Panc1 (cell line): ENCODE data around the gene TRAF3IP1. TPM values are rescaled to one million over a fixed set of nuclear protein-coding genes. Genes with fewer than 3 reads are reported as not detected.

Source experiments
- ATAC-seq: fragments of 200-7000 bp; cut with Tn5 transposase; 2 replicates; pipeline ENCODE4 v1.9.1; 2020; ENCODE audit warnings: mild to moderate bottlenecking, moderate library complexity
- BruUV-seq: library from RNA; stranded (reverse); fragments of 400-500 nt; replicated peaks from 2 replicates; lab custom pipeline; 2021; lab: Mats Ljungman, UMichigan
- CTCF ChIA-PET: fragments of 300-600 bp; sonication (Branson Sonifier 250); formaldehyde crosslinking; loops from one replicate; lab custom pipeline; 2022; ENCODE audit warnings: antibody characterized with exemption; lab: Charles Lee
- POLR2A ChIA-PET: fragments of 300-600 bp; sonication (Branson Sonifier 250); formaldehyde crosslinking; loops from one replicate; lab custom pipeline; 2022; ENCODE audit warnings: antibody characterized with exemption; lab: Charles Lee
- DNase-seq: peaks from one replicate; pipeline ENCODE4 v3.0.0-alpha.2; 2010; ENCODE audit warnings: low read depth, low spot score
- H3K27ac ChIP-seq: 2 replicates; pipeline ENCODE4 v1.5.1; 2011; ENCODE audit warnings: mild to moderate bottlenecking, low read length, inconsistent platforms
- H3K27me3 ChIP-seq: fragments of 200-500 bp; sonication (Bioruptor generic); 2 replicates; pipeline ENCODE4 v1.6.0; 2014; ENCODE audit warnings: low read length, inconsistent platforms; ENCODE audit not compliant: control insufficient read depth, insufficient read depth
- H3K36me3 ChIP-seq: fragments of 200-500 bp; sonication (Bioruptor generic); 2 replicates; pipeline ENCODE4 v1.5.1; 2014; ENCODE audit warnings: inconsistent platforms, mild to moderate bottlenecking, low read length, moderate library complexity; ENCODE audit not compliant: control insufficient read depth, insufficient read depth
- H3K4me1 ChIP-seq: 2 replicates; pipeline ENCODE4 v1.5.1; 2011; ENCODE audit warnings: inconsistent platforms, mild to moderate bottlenecking, low read length, moderate library complexity; ENCODE audit not compliant: control insufficient read depth, insufficient read depth
- H3K4me3 ChIP-seq, 2 experiments: 2 replicates each; pipeline ENCODE4 v1.5.1; 2011 to 2012; ENCODE audit warnings: low read depth in 2 of 2, low read length in 2 of 2, mild to moderate bottlenecking in 2 of 2, inconsistent platforms in 1 of 2, moderate library complexity in 1 of 2
- H3K9me3 ChIP-seq: fragments of 200-500 bp; sonication (Bioruptor generic); 2 replicates; pipeline ENCODE4 v1.5.1; 2014; ENCODE audit warnings: low read depth, mild to moderate bottlenecking, inconsistent platforms, low read length, moderate library complexity; ENCODE audit not compliant: control insufficient read depth, insufficient read depth
- CTCF ChIP-seq: fragments of 450-650 bp; IDR thresholded peaks from 2 replicates; pipeline ENCODE4 v1.5.1; 2017; ENCODE audit warnings: mild to moderate bottlenecking
- POLR2AphosphoS5 ChIP-seq: IDR thresholded peaks from 2 replicates; pipeline ENCODE4 v1.6.1; 2012; ENCODE audit warnings: mild to moderate bottlenecking, low read depth, low read length, moderate library complexity
- SIN3A ChIP-seq: IDR thresholded peaks from 2 replicates; pipeline ENCODE4 v1.6.1; 2012; ENCODE audit warnings: low read depth, mild to moderate bottlenecking, low read length, moderate library complexity, borderline replicate concordance; ENCODE audit not compliant: insufficient read depth
- TCF7L2 ChIP-seq: IDR thresholded peaks from 2 replicates; pipeline ENCODE4 v1.6.1; 2011; ENCODE audit warnings: mild to moderate bottlenecking, low read depth, low read length, inconsistent platforms
- in situ Hi-C: cut with HindIII; loops from 2 replicates; pipeline ENCODE4 v1.10.0; 2016; ENCODE audit warnings: low sequenced_read_pairs, low pct_unique_long_range_greater_than_20kb
- intact Hi-C: fragments of 100-400 bp; cut with micrococcal nuclease; formaldehyde crosslinking; loops from one replicate; pipeline ENCODE4 v1.10.0; 2022; ENCODE audit not compliant: unreplicated experiment
- total RNA-seq: library from RNA; stranded (reverse); gene quantifications from one replicate; pipeline ENCODE4 v1.2.1, GENCODE V29; 2021; ENCODE audit not compliant: unreplicated experiment
- TF ChIP-seq, protein P1 (sequence below), 2 experiments: IDR thresholded peaks; 2 replicates each; pipeline ENCODE4 v1.6.1; 2011 to 2012; ENCODE audit warnings: low read depth in 2 of 2, control low read depth in 1 of 2, low read length in 1 of 2, mild to moderate bottlenecking in 1 of 2, moderate library complexity in 1 of 2; ENCODE audit not compliant: insufficient read depth in 1 of 2

Gene TRAF3IP1
- total RNA-seq, 1 experiment from 2014 or later: 23.4 TPM

GRCh38 chr2:238440331-238440730, 120.0 kb downstream of the TRAF3IP1 start:
- intact Hi-C loops (no loop called here), in situ Hi-C loops (no loop called here)
- DNase-seq: no peak
- H3K4me3 ChIP-seq: no peak overlapping the region; a peak in 1 of 4 replicates
- H3K27ac ChIP-seq: peak overlapping the region; percentile 97
- ATAC-seq: no peak
- H3K9me3 ChIP-seq: no peaks in the 10 kb centered on the region
- peaks cover 56% of the 10 kb centered on the region for H3K4me1 ChIP-seq
- POLR2A ChIA-PET: interaction anchor here (1.1 kb wide), 1 partner anchor 12 kb away, joined by 4 read pairs; no protein-coding TSS in a partner anchor
- TF ChIP-seq TCF7L2 (no peak), POLR2AphosphoS5 (no peak), CTCF (no peak), SIN3A (no peak)
- TF ChIP-seq, protein P1, sequence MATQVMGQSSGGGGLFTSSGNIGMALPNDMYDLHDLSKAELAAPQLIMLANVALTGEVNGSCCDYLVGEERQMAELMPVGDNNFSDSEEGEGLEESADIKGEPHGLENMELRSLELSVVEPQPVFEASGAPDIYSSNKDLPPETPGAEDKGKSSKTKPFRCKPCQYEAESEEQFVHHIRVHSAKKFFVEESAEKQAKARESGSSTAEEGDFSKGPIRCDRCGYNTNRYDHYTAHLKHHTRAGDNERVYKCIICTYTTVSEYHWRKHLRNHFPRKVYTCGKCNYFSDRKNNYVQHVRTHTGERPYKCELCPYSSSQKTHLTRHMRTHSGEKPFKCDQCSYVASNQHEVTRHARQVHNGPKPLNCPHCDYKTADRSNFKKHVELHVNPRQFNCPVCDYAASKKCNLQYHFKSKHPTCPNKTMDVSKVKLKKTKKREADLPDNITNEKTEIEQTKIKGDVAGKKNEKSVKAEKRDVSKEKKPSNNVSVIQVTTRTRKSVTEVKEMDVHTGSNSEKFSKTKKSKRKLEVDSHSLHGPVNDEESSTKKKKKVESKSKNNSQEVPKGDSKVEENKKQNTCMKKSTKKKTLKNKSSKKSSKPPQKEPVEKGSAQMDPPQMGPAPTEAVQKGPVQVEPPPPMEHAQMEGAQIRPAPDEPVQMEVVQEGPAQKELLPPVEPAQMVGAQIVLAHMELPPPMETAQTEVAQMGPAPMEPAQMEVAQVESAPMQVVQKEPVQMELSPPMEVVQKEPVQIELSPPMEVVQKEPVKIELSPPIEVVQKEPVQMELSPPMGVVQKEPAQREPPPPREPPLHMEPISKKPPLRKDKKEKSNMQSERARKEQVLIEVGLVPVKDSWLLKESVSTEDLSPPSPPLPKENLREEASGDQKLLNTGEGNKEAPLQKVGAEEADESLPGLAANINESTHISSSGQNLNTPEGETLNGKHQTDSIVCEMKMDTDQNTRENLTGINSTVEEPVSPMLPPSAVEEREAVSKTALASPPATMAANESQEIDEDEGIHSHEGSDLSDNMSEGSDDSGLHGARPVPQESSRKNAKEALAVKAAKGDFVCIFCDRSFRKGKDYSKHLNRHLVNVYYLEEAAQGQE (IDR thresholded peaks at IDR 0.05; ENCODE audit: insufficient read depth in 1 of 2, low read depth in 2 of 2, low read length in 1 of 2): no peak
- H3K36me3 ChIP-seq: peaks cover 17% of the 10 kb centered on the region
- H3K27me3 ChIP-seq: no peaks in the 10 kb centered on the region
- no TSS peak for BruUV-seq
- CTCF ChIA-PET: no interaction called here

DNA sequence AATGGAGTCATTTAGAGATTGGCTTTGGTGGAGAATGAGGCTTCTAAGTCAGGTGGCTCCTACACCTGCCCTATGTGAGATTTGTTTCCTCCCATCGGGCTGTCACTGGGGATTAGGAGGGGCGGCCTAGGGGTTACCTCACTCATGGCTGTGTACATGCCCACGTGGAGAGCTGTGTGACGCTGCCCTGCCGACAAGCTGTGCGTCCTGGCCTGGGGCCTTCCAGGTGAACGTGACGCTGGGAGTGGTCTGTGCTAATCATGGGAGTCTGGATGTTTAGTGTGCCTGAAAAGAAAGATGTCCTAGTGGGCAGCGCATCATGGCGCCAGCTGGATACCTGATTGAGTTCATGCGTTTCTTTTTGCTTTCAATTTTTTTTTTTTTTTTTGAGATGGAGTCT, 120.4 kb downstream of the TRAF3IP1 start:
- Histone ChIP-seq H3K4me3 (no peak overlapping the region), H3K4me1 (peaks cover 56% of the 10 kb centered on the region), H3K9me3 (no peaks in the 10 kb centered on the region), H3K36me3 (peaks cover 19% of the 10 kb centered on the region), H3K27me3 (no peaks in the 10 kb centered on the region), H3K27ac (peak overlapping the region; percentile 97)
- DNase-seq (no peak), ATAC-seq (no peak)
- ChIA-PET CTCF (no interaction called here), POLR2A (no interaction called here)
- no peak for TF ChIP-seq POLR2AphosphoS5
- in situ Hi-C loops: no loop called here
- intact Hi-C loops: no loop called here
- no TSS peak for BruUV-seq

GRCh38 chr2:238441262-238442114, 121.2 kb downstream of the TRAF3IP1 start:
- peak; percentile 64 for ATAC-seq
- peak overlapping the region; percentile 97 for H3K27ac ChIP-seq
- intact Hi-C loops: no loop called here

More at GRCh38 chr2:238441262-238442114, 121.2 kb downstream of the TRAF3IP1 start:
- TF ChIP-seq CTCF (no peak), POLR2AphosphoS5 (no peak), SIN3A (no peak), TCF7L2 (no peak)
- TF ChIP-seq, protein P1 (IDR thresholded peaks at IDR 0.05; ENCODE audit: insufficient read depth in 1 of 2, low read depth in 2 of 2, low read length in 1 of 2): no peak
- peaks cover 19% of the 10 kb centered on the region for H3K36me3 ChIP-seq
- no peaks in the 10 kb centered on the region for H3K27me3 ChIP-seq
- ChIA-PET POLR2A (no interaction called here), CTCF (interaction anchor here (0.6 kb wide), 1 partner anchor 35 kb away, joined by 8 read pairs; no protein-coding TSS in a partner anchor)
- H3K4me3 ChIP-seq: no peak overlapping the region
- no TSS peak for BruUV-seq
- H3K4me1 ChIP-seq: peaks cover 56% of the 10 kb centered on the region
- H3K9me3 ChIP-seq: no peaks in the 10 kb centered on the region
- in situ Hi-C loops: no loop called here
- no peak for DNase-seq
